GM12872 (cell line): ENCODE results near the gene GLB1L2.

Experiments
- TF ChIP-seq, protein P1 (sequence below): IDR thresholded peaks from 3 replicates; pipeline ENCODE4 v1.5.1; 2011; ENCODE audit warnings: low read depth, mild to moderate bottlenecking, low read length, moderate library complexity; ENCODE audit not compliant: insufficient read depth

GLB1L2 gene

DNA sequence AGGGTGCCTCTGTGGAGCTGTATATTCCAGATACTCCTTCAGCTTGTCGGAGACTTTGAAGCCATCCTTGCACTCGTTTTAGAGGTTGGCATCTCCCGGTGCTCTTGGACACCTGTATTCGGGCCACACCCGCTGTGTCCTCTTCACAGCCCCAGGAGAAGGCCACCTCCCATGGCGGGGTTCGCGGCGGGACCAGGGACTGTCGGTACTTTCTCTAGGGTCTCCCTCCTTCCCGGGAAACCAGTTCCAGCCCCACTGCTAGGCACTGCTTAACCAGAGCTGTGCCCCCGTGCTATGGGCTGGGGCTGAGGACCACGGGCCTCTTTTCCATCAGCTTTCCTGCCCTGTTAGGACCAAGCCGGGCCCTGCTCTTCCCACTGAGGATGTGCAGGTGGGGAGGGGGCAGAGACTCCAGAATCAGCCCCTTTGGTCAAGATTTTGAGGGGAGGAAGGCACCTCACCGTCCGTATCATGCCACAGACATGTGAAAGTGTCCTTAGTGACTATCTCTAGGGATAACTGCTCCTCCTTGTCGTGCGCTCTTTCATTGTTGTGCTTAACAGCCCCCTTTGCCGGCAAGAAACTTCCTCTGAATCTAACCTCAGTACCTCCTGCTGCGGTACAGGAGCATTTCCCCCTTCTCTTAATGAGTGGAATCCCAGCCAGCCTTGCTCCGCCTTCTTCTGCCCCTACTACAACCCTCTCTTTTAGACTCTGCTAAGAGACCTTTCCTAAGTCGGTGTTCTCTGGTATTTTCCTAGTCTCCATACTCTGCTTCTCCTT, 81.4 kb downstream of the GLB1L2 start:
- TF ChIP-seq, protein P1, sequence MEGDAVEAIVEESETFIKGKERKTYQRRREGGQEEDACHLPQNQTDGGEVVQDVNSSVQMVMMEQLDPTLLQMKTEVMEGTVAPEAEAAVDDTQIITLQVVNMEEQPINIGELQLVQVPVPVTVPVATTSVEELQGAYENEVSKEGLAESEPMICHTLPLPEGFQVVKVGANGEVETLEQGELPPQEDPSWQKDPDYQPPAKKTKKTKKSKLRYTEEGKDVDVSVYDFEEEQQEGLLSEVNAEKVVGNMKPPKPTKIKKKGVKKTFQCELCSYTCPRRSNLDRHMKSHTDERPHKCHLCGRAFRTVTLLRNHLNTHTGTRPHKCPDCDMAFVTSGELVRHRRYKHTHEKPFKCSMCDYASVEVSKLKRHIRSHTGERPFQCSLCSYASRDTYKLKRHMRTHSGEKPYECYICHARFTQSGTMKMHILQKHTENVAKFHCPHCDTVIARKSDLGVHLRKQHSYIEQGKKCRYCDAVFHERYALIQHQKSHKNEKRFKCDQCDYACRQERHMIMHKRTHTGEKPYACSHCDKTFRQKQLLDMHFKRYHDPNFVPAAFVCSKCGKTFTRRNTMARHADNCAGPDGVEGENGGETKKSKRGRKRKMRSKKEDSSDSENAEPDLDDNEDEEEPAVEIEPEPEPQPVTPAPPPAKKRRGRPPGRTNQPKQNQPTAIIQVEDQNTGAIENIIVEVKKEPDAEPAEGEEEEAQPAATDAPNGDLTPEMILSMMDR = no peak

DNA sequence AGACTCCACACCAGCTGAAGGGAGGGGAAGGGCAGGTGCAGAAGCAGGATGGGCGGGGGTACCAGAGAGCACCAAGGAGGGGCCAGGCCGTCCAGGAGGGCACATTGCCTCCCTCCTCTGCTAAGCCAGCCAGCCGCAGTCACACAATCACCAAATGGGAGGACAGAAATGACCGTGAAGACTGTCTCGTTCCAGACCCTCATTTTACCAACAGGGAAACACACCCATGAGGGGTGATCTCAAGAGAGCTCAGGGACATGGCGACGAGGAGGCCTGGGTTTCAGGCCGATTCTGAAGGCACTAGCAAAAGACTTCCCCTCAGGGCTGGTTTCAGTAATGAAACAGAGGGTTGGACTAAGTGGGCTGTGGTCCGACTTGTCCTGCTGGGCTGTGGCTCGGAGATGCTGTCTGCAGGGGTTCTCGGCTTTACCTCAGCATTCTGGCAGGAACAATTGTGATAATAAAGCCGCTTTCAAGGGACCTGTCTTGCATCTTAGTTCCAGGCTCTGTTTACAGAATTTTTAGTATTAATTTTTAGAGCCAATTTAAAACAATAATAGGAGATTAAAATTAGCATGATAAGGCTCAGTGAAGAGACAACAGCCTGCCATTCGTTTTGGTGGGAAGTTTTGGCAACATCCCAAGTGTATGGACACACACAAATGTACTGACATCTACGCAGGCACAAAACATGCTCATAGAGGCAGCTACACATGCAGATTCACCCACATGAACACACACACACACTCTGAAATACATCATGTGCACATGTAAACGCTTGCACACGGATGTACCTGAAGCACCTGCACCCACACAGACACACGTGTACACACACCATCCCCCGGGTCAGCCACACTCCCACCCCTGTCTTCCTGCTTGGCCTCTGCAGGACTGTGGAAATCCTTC, 82.3 kb downstream of the GLB1L2 start:
- TF ChIP-seq, protein P1 = no peak

DNA sequence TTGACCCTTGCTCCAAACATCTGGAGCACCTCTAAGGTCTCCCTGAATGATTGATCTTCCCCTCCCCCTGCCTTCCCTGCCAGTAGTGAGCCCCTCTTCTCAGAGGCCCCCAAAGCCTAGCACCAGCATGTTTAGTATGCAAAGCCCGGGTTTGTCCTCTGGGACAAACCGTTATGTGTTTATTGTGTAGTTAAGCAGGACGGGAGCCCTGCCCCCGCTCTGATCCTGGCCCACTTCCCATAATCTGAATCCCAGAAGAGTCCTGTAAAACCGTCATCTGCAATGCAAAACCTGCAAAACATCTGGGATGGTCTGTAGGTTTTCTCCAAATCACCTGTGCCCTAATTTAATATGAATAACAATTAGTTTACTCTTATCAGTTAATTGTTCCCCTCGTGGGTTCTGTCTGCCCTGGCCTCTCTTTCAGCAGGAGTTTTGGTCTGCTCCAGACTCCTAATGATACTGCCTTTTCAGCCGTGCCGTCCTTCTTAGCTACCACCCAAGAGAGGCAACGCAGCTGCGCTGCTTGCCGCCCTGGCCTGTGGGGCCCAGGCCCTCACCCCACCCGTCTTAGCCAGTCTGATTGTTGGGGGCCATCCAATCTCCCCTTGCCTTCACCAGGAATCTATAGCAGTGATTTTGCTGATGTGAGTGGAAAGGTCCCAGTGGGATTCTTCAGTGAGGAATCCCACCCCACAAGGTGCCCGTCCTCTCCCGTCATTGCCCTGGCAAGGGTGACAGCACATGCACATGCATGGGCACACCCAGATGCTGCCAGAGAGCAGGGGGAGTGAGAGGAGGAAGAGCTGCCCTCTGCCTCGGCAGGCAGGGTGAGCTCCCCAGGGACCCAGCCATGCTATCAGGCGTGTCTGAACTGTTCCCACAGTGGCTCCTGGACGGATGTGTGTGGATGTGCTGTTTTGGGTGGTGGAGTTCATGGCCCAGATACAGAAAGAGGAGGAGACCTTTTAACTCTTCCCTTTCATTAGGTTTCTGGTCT, 83.3 kb downstream of the GLB1L2 start:
- TF ChIP-seq, protein P1 = no peak

DNA sequence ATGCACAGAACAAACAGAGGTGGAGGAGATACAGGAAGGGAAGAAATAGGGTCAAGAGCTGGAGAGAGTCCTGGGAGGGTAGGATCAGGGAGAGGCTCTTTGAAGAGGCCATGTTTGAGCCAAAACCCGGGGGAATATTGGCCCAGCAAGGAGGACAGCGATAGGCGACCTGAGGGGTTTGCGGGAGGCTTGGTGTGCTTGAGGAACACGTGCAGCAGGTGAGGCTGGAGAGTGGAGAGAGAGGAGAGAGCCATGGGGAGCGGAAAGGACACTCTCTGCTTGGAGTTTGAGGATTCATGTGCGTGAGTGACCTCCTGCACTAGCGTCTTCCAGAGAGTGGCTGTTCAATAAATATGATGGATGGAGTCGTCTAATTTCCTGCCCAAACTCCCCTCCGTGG, 84.9 kb downstream of the GLB1L2 start:
- TF ChIP-seq, protein P1 = no peak

DNA sequence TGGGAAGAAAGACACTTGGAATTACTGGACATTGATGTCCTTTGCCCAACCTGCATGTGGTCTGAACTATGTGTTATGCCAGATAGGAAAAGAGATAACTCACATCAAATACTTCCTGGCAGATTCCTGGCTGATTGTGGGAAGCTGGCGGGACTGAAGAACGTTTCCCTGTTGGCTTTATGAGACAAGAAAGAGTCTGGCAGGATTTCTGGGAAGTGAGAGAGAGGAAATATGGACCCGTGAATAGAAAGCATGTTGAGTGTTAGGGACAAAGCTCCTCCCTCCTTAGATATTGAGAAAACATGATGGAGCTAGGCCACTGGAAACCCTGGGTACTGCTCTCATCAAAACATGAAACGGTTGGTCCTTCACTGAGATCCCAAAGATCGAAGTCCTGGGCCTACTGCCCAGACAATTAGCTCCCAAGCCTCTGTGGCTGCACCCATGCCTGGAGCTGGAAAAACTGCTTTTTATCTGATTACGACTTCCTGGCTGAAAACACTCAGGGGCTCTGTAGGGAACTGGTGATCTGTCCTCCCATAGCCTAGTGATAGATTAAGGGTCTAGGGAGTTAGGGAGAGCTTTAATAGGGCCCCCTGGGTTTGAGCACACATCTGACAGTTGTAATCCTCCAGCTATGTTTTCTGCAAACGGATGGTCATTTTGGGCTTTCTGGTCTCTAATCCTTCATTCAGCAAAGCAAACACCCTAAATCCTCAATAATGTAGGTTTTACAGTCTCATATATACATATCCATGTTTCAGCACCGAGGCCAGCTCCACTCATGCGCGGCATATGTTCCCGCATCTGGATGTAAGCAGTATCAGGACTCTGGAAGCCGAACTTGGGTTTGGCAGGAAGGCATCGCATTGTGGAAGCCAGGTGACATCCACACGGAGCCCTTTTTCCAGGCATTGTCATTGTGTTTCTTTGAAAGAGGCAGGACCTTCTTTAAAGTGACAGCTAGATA, 86.4 kb downstream of the GLB1L2 start:
- TF ChIP-seq, protein P1 = no peak

DNA sequence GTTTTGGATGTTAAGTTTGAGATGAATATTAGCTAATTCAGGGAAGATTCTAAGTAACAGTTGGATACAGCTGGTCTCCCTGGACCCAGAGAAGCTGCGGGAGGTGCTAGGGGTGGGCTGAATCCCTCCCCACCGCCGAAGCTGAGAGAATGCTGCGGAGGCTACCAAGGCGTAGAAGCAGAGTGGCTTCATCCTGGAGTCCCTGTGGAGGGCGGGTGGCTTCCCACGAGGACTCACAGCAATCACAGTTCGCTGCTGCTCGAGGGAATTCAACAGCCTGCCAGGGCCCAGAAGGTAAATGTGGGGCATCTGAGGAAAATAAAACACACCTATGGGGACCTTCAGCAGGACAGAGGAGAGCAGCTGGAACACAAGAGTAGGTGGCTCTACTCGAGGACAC, 91.3 kb downstream of the GLB1L2 start:
- TF ChIP-seq, protein P1 = no peak
